ENCODE measurements around the gene PRSS2.

GRCh38 chr7:142771353-142771723 lies 568 bp downstream of the PRSS2 start:
- TF ChIP-seq CTCF (IDR thresholded peaks at IDR 0.05; ENCODE audit: insufficient read depth, low read depth, low read length) (no peak), EZH2 (IDR thresholded peaks at IDR 0.05; ENCODE audit: insufficient read depth, low read length) (no peak)

Data from astrocyte (in vitro differentiated cells and primary cell).